Activated CD8-positive, alpha-beta memory T cell treated with anti-CD3 and anti-CD28 coated beads, Interleukin-2, amount 50 U/mL, for 48 hours (primary cell): ENCODE measurements around the gene ST6GALNAC6.
"Not testable (repeated sequence)": the region's sequence is repeated elsewhere in the genome, so short reads cannot be mapped to it uniquely, and the experiment has no call there.

Source experiments
- DNase-seq: peaks from one replicate; pipeline ENCODE4 v3.0.0-alpha.2; 2020

Gene ST6GALNAC6

GRCh38 chr9:127887792-127888191, 11.6 kb downstream of the ST6GALNAC6 start:
- no peak for DNase-seq

- DNase-seq, result no peak
Observed at GRCh38 chr9:127886401-127886972, 12.9 kb downstream of the ST6GALNAC6 start.

GRCh38 chr9:127885508-127886281, 13.7 kb downstream of the ST6GALNAC6 start:
- DNase-seq, result no peak

- DNase-seq, result no peak
Observed at GRCh38 chr9:127884976-127885490, 14.4 kb downstream of the ST6GALNAC6 start.

GRCh38 chr9:127884427-127884911, 14.9 kb downstream of the ST6GALNAC6 start:
- DNase-seq, result no peak

- DNase-seq, result no peak
Observed at GRCh38 chr9:127883959-127884358, 15.4 kb downstream of the ST6GALNAC6 start.

GRCh38 chr9:127881715-127882114, 17.7 kb downstream of the ST6GALNAC6 start:
- DNase-seq, result not testable (repeated sequence)

GRCh38 chr9:127880143-127880542, 19.3 kb downstream of the ST6GALNAC6 start:
- no peak for DNase-seq

- DNase-seq, result no peak
Observed at GRCh38 chr9:127878652-127879390, 20.6 kb downstream of the ST6GALNAC6 start.

GRCh38 chr9:127878001-127878651, 21.3 kb downstream of the ST6GALNAC6 start:
- DNase-seq, result no peak

- no peak for DNase-seq
Observed at GRCh38 chr9:127877566-127877998, 21.8 kb downstream of the ST6GALNAC6 start, which contains the start of gene AK1. TSS of gene AK1 (minus strand) at chr9:127877675. CDS start at chr9:127874617, 3,058 bp downstream.

- DNase-seq, result no peak
Observed at GRCh38 chr9:127876764-127877562, 22.4 kb downstream of the ST6GALNAC6 start.

- no peak for DNase-seq
Observed at GRCh38 chr9:127876026-127876763, 23.2 kb downstream of the ST6GALNAC6 start.

GRCh38 chr9:127875306-127875966, 24.0 kb downstream of the ST6GALNAC6 start:
- DNase-seq, result no peak

GRCh38 chr9:127874301-127875221, 24.8 kb downstream of the ST6GALNAC6 start:
- no peak for DNase-seq

- DNase-seq, result no peak
Observed at GRCh38 chr9:127873886-127874285, 25.5 kb downstream of the ST6GALNAC6 start.

- no peak for DNase-seq
Observed at GRCh38 chr9:127873223-127873691, 26.1 kb downstream of the ST6GALNAC6 start.

- no peak for DNase-seq
Observed at GRCh38 chr9:127872369-127873222, 26.8 kb downstream of the ST6GALNAC6 start.
